ENCODE results near the gene CDK5RAP2. TPM values are rescaled to one million over a fixed set of nuclear protein-coding genes. Genes with fewer than 3 reads are reported as not detected.

CDK5RAP2 gene
- total RNA-seq, 1 experiment from 2014 or later: 56.4 TPM

DNA sequence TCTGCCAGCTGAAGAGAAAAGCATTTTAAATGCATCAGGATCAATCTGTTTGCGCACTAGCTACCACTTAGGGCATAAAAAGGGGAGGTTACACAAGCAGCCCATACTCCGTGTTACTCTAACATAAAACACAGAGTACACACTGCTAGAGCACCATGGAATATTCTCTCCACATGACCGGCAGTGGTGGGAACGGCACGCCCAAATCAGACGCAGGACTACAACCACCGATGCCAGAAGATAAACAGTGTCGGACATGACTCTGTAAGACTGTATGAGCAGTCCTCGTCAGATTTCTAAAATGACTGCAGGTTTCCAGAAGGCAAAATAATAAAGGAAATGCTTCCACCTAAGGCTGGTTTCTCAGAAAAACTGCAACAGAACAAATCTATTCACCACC lies 40.0 kb downstream of the CDK5RAP2 start:
- no peak overlapping the region for H3K14ac ChIP-seq (ENCODE audit: insufficient read depth, low read length)
- no peak overlapping the region for H3K18ac ChIP-seq (ENCODE audit: insufficient read length, low read depth, low read length)
- H3K9me3 ChIP-seq (ENCODE audit: control insufficient read depth, low read depth, low read length): no peaks in the 10 kb centered on the region
- H2AK5ac ChIP-seq (ENCODE audit: insufficient read length, low read length): no peak overlapping the region
- Mint-ChIP-seq H3K4me3 (no peak overlapping the region), H3K36me3 (ENCODE audit: insufficient read depth in 1 of 3, low read depth in 3 of 3) (peaks cover 22 to 74% (median 63%) of the 10 kb centered on the region in 3 experiments), H3K4me1 (peaks cover 6 to 8% of the 10 kb centered on the region in 2 experiments; a peak in 2 of 4 replicates), H3K27me3 (ENCODE audit: low read depth) (no peaks in the 10 kb centered on the region), H3K27ac (no peak overlapping the region), H3K9me3 (no peaks in the 10 kb centered on the region)
- no peaks in the 10 kb centered on the region for H3K23me2 ChIP-seq (ENCODE audit: insufficient read length, low read depth, low read length, poor library complexity, severe bottlenecking)
- H2BK20ac ChIP-seq (ENCODE audit: low read depth, low read length, poor library complexity, severe bottlenecking): no peak overlapping the region
- H3K27ac ChIP-seq (ENCODE audit: insufficient read length, low read depth, low read length): no peak overlapping the region
- H2BK5ac ChIP-seq (ENCODE audit: insufficient read length, low read length): no peak overlapping the region
- TF ChIP-seq, protein P1, sequence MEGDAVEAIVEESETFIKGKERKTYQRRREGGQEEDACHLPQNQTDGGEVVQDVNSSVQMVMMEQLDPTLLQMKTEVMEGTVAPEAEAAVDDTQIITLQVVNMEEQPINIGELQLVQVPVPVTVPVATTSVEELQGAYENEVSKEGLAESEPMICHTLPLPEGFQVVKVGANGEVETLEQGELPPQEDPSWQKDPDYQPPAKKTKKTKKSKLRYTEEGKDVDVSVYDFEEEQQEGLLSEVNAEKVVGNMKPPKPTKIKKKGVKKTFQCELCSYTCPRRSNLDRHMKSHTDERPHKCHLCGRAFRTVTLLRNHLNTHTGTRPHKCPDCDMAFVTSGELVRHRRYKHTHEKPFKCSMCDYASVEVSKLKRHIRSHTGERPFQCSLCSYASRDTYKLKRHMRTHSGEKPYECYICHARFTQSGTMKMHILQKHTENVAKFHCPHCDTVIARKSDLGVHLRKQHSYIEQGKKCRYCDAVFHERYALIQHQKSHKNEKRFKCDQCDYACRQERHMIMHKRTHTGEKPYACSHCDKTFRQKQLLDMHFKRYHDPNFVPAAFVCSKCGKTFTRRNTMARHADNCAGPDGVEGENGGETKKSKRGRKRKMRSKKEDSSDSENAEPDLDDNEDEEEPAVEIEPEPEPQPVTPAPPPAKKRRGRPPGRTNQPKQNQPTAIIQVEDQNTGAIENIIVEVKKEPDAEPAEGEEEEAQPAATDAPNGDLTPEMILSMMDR (conservative IDR thresholded peaks at IDR 0.05): no peak
- H3K4me1 ChIP-seq (ENCODE audit: insufficient read depth, low read length): no peaks in the 10 kb centered on the region
- H3K79me1 ChIP-seq (ENCODE audit: insufficient read depth, low read depth, low read length, poor library complexity, severe bottlenecking): no peaks in the 10 kb centered on the region
- no peak overlapping the region for H3K9ac ChIP-seq (ENCODE audit: extremely low read depth, insufficient read length, low read length)
- no peak overlapping the region for H4K91ac ChIP-seq (ENCODE audit: insufficient read length, low read depth, low read length)
- no peak overlapping the region for H2BK120ac ChIP-seq (ENCODE audit: low read depth, low read length, poor library complexity, severe bottlenecking)
- H4K5ac ChIP-seq (ENCODE audit: insufficient read length, low read depth, low read length): no peak overlapping the region
- DNase-seq: no peak
- H3T11ph ChIP-seq (ENCODE audit: low read length): no peak overlapping the region
- no peaks in the 10 kb centered on the region for H3K27me3 ChIP-seq (ENCODE audit: insufficient read depth, low read length)
- no peak overlapping the region for H3K23ac ChIP-seq (ENCODE audit: insufficient read length, low read depth, low read length)
- no peak overlapping the region for H2AFZ ChIP-seq (ENCODE audit: low read length)
- H3K56ac ChIP-seq (ENCODE audit: insufficient read length, low read depth, low read length): no peak overlapping the region
- H3K4me2 ChIP-seq (ENCODE audit: insufficient read depth, insufficient read length, low read length): no peak overlapping the region
- no peaks in the 10 kb centered on the region for H3K79me2 ChIP-seq (ENCODE audit: insufficient read depth, low read length)
- no peak overlapping the region for H4K8ac ChIP-seq (replicated peaks; ENCODE audit: insufficient read length, low read depth, low read length)
- no CpG with 5 or more reads among the region's 9 CpGs for WGBS (ENCODE audit: extremely low coverage, insufficient read length, low lambda C conversion rate)
- H2BK15ac ChIP-seq (ENCODE audit: low read depth, low read length): no peak overlapping the region
- H3K4ac ChIP-seq (ENCODE audit: low read depth, low read length): no peak overlapping the region
- no peak overlapping the region for H2BK12ac ChIP-seq (ENCODE audit: insufficient read length, low read depth, low read length)
- no peaks in the 10 kb centered on the region for H4K20me1 ChIP-seq (ENCODE audit: control insufficient read depth, insufficient read depth, insufficient read length)

Data from H9 (cell line).